Activated CD4-positive, alpha-beta T cell treated with anti-CD3 and anti-CD28 coated beads for 48 hours (primary cell): ENCODE data around the gene AK8.
"Not testable (repeated sequence)": the region's sequence is repeated elsewhere in the genome, so short reads cannot be mapped to it uniquely, and the experiment has no call there.

Experiments
- DNase-seq: peaks from one replicate; pipeline ENCODE4 v3.0.0-alpha.2; 2020

The AK8 gene

DNA sequence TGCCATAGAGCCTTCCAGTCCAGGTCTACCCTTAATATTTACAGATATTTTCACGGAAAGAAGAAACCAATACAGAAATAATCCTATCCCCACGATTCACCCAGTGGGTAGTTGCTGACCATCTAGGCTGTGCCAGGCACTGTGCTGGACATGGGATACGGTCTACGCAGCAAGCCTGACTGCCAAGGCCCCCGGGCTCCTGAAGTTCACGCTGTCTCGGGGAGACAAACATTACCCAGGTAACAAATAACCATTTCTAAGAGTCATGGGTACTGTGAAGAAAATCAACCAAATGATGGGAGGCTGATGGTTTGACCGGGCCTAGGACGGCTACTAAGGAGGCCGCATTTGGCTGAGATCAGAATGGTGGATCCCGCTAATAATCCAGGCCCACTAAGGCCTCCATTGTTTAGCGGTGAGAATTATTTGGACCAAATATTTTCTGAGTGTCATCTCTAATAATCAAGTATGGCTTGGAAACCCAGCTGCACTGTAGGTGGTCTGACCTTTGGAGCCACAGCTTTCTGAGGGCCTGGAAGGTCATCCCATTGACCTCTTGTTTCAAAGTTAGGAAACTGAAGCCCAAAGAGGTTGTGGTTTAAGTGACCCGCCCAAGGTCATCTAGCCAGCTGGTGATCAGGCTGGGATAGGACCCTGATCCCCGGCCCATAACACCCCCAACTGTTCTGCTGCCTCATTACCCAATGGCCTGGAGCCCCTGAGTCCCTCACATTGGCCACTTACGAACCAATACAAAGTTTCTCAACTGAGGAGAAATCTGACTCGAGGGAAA is 82.4 kb downstream of the AK8 start:
- no peak for DNase-seq

DNA sequence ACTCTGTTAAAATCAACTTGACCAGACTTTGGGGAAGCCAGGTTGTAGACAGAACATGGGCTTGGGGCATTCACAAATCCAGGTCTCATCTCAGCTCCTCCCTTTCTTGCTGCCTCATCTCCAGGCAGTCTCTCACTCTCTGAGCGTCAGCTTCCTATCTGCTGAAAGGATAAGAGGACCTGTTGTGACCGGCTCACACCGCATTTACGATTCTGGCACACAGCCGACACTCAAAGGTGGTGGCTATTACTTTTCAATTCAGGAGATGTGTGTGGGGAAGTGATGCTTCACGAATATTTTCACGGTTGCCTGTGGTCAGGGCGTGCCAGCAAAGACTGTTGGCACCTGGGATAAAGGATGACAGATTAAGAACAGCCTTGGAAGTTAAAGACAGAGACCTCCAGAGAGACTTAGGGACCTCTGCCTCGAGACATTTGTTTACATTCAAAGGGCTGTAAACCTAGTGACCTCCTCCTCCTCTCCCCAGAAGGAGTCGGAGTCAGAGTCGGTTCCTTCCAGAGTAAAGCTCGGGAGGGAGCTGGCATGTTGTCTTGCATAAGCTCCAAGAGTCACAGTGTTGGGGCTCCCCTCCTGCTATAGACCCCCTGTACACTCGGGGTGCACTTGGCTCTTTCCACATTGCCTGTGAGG is 83.2 kb downstream of the AK8 start:
- no peak for DNase-seq

DNA sequence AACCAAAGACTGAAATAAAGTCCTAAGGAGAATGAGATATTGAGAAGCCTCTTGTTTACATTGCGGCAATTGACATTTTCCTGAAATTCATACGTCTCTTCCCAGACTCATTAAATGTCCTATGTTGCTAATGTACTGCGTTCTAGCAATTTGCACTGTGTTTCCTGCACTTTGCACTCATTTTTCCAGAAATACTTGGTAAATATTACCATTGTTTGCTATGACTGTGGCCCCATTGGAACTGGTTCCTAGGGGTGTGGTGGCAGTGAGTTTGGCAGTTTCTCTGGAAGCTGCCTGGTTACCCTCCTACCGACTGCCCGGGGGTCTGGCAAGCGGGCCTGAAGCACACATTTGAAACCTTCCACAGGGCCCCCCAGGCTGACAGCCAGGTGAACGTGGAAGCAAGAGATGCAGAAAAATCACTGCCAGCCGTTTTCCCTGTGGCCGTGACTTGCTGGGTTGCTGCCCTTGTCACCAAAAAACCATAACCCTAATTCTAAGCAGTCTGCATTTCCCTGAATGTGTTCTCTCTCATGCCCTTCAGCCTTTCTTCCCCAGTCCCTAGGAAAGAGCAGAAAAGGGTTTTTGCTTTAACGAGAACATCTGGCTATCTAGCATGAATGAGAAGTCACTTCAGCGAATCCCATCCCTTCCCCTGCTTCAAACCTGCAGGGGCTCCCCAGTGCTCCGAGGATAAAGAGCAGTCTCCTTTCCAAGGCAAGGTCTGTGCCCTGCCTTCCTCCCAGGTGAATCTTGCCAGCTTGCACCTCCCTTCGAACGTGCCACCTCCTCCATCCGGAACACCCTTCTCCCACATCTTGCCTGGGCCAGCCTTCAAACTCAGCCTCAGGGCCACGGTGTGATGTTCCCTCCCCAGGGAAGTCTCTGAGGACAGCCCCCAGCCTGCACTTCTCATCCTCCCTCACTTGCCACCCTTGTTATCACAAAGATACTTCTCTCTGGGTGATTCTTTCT is 84.2 kb downstream of the AK8 start:
- DNase-seq: no peak

DNA sequence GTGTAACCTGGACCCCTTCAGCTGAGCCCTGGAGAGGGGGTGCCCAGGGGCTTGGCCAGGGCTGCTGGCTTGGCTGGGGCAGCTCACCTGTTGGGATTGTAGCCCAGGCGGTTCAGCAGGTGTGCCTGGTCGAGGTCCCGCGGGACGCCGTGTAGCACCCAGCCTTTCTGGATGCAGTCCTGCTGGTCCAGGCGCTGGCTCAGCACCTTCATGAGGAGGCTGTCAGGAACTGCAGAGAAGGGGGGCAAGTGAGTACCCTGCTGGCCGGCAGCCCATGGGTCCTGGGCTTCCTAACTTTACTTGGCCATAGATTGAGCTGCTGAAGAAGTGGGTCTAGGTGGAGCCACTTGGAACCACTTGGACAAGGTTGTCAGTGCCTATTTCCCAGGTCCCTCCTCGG is 85.5 kb downstream of the AK8 start:
- DNase-seq: no peak

DNA sequence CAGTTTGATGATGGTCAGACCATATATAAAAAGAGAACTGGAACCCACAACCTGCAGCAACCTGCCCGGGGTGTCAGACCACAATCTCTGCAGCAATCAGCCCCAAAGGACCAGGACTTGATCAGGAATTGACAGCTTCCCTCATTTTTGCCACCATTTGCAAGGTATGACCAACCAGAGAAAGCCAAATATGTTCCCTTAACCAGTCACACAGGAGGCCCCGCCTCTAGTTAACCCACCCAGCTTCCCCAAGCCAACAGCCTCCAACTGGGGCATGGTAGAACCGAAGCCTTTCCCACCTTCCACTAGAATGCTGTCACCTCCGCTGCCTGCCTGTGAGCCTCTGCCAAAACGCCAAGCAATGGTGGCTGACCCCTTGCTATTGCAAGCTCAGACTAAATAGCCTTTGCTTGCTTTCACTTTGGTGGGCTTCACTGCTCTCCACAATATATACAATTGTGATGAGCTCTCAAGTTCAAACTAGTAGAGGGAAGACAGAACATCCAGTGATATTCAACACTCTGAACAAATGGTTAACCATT is 86.3 kb downstream of the AK8 start:
- no peak for DNase-seq

DNA sequence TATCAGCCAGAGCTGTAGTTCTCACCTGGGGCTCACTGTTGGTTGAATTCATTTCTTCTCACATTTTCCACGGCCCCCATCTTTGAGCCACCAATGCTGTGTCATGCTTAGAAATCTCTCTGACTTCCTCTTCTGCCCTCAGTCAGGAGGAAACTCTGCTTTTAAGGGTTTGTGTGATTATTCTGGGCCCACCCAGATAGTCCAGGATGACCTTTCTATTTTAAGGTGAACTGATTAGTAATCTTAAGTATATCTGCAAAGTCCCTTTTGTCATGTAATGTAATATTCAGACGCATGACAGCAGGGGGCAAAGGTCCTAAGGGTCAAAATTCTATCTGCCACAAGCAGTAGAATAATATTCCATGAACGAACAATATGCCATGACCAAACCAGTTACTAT is 88.4 kb downstream of the AK8 start:
- no peak for DNase-seq

DNA sequence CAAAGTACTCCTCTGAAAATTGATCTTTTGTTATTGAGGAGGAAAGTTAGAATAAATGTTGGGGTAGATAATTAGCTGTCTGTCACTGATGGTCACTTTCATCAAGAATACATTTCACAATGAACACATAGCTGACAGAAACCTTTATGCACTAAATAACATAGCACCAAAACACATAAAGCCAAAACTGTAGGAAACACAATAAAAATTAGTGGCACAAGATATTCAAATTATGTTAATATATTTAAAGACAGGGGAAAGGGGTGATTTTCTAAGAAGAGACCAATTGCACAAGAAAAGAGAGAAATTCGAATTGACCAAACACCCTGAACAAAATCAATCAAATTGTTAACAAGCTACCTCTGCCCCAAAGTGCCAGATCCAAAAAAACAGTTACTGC is 89.7 kb downstream of the AK8 start:
- DNase-seq: no peak

DNA sequence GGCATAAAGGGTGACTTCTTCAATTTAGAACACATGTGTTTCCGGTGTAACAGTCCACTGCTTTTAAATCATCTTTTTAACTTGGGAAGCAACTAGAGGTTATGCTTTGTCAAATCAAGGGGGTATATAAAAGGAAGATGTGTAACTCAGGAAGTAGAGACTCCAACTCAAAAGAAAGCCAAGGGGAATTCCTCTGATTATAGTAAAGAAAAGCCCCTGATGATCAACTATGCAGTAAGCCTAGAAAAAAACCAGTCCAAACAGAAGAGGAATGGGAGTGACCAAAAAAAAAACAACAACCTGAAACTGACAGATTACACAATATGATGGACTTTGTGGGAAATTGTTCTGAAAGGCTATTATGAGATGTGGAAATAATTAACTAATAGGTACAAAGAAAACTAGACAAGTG is 90.3 kb downstream of the AK8 start:
- DNase-seq: no peak

DNA sequence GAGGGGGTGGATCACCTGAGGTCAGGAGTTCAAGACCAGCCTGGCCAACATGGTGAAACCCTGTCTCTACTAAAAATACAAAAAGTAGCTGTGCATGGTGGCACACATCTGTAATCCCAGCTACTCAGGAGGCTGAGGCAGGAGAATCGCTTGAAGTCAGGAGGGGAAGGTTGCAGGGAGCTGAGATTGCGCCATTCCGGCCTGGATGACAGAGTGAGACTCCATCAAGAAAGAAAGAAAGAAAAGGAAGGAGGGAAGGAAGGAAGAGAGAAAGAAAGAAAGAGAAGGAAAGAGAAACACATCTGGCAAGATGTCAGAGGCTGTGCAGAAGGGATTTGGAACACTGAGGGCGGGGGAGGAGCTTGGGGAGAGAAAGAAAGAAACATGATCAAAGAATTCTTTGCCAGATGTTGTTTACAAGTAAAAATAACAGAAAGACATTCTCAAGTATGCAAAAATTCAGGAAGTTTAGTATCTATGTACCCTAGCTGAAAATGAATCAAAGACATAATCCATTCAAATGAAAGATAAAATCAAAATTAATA is 93.7 kb downstream of the AK8 start:
- no peak for DNase-seq

DNA sequence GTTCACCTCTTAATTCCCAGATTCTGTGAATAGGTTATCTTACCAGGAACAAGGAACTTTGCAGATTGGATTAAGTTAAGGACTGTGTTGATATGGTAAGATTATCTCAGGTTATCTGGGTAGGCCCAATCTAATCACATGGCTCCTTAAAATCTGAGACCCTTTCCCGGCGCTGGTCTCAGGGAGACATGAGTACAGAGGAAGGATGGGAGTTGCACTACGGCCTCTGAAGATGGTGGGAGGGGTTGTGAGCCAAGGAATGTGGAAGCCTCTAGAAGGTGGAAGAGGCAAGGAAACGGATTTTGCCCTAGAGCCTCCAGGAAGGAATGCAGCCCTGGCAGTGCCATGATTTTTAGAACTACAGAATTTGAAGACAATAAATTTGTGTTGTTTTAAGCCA is 95.1 kb downstream of the AK8 start:
- DNase-seq: no peak

DNA sequence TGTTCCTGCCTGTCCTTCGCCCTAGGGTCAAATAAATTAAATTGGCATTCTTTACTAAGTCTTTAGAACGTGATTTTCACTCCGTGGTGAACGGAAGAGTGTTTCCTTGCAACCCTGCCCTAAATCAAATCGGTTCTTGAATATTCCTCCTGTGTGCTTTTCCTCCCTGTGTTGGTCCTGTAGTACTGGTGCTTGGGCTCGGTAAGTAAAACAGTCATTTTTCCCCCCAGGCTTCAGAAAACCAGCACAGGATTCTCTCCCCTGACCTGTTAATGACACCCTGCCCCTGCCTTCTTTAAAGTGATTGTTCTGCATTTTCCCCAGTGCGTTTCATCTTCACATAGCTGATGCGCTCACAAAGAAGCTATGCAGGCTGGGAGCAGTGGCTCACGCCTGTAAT is 96.0 kb downstream of the AK8 start:
- no peak for DNase-seq

DNA sequence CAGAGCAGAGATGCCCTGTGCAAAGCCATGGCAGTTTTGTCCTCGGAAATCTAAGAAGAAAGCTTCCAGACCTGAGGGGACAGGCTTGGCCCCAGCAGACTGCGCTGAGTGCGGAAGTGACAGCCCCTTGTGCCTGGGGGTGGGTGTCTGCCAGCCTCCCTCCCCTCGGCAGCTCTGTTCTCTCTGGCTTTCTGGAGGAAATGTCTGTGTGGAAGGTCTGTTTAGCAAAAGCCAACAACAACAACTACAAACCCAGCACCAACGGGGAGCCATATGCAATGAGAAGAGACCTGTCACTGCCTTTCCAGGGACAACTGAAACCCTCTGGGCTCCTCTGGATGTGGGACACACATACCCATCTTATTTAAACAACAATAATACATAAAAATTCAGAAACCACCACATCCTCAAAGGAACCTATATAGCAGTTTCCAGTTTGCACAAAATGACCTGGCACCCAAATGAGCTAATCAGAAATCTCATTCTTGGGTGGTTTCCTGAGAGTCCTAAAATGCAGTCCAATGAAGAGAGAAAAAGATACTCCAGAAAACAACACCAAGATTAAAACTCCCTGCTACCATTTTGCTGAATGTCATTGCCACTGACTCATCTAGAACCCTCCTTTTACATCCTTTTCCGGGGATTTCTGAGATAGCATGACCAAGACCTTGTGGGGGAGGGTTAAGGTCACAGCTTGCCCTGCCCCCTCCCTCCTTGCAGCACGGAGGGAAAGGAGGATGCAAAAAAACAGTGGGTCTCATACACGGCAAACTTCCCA is 97.7 kb downstream of the AK8 start:
- no peak for DNase-seq

DNA sequence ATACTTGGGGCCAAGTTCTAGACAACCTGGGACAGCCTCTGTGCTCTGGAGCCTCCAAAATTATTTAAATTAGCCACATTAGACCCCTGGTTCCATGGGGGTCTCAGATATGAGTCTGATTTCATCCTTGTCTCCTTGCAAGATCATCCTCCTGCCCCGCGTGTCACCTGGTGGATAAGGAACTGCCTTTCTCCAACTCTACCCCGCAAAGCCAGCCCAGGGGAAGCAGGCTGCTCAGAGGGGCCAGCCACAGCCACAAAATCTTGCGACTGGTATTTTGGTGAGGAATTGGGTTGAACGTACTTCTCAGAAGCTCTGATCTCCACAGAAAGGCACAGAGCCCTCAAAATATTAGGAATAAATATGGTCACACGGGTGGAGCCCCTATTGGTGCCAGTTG is 101.2 kb downstream of the AK8 start:
- DNase-seq: no peak

DNA sequence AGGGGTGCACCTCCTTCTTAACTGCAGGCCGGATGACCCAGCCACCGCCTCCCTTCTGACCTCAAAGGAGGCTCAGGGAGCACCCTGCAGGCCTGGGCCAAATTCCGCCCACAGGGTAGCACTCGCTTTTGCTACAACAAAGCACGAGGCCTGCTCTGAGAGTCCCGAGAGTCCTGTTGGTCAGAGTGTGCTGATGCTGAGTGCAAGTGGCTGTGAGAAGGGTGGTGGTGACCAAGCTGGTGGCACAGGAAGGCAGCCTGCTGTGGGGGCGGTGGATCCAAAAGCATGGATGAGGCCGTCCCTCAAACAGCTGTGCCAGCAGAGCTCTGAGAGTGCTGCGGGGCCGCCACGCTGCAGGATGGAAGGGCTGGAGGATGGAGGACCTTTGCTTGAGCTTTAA is 101.8 kb downstream of the AK8 start:
- no peak for DNase-seq

DNA sequence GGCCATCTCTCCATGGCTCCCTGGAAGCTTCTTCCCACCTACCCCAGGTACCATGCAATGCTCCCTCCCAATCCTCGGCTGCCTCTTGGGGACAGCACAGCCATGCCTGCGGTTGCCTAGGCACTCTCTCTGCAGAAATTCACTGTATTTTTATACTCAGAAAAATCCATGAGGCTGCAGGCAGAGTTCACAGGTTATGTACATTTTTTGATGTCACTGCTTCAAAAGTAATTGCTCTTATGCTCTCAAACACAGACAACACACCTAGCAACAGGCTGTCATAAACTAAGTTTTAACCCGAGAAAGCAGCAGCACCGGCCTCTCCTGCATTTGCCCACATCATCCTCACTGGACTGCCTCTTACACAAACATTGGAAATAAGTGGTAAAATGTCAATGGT is 102.4 kb downstream of the AK8 start:
- DNase-seq: no peak

DNA sequence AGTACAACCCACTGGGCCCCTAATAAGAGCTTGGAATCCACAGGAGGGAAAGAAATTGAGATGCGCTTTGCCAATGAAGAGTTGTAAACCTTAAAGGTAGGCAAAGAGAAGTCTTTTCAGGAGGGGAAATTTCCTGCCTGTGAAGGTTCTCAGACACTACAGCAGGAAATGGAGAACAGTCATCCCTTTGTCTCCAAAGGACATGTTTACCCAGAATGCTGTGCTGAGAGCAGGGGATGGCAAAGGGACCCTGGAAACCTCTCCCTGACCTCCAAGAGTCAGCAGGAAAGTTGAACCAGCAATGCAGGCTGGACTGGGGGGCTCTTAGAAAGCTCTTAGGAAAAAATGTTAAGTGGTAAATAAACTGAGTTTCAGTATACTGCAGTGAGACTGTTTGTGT is 103.2 kb downstream of the AK8 start:
- no peak for DNase-seq

DNA sequence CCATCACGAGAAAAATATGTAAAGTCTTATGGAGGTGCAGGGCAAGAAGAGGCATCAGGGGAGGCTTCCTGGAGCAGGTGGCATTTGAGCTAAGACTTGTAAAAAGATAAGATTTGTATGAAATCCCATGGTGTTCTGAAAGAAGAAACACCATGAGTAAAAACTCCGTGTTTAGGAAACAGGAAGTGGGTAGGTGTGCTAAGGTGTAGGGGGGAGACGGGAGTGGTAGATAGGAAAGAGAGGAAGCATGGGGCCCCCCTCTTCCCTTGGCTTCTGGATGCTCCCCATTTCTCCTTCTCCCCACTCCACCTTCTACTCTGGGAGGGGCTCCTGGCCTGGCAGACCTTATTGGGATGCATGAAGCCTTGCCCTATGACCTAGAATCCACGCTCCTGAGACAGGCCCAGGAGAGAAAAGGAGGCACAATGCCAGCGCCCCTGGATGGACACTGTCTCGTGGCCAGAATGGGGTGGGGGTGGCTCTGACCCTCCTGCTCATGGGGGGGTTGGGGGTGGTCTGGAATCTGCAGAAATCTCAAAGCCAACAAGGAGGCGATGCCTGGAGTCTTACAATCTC is 104.2 kb downstream of the AK8 start:
- DNase-seq: no peak

DNA sequence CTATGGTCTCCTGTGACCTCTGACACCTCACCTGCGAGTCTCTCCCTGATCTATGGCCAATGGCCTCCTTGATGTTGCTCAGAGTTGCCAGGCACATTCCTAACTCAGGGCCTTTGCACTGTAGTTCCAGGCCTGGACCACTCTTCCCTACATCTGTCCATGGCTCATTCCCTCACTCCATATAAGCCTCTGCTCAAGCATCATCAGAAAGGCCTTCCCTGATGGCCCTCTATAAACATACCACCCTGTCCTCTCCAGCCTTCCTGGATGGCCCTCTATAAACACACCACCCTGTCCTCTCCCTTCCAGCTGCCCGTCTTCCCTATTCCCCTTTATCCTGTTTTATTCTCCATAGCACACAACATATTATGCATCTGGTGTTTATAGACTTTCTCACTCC is 105.0 kb downstream of the AK8 start:
- DNase-seq: no peak

DNA sequence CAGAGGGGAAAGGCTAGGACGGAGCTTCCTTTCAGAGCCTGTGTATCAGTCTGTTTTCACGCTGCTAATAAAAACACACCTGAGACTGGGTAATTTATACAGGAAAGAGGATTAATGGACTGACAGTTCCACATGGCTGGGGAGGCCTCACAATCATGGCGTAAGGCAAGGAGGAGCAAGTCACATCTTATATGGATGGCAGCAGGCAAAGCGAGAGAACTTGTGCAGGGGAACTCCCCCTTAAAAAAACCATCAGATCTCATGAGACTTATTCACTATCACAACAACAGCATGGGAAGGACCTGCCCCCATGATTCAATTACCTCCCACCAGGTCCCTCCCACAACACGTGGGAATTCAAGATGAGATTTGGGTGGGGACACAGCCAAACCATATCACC is 106.3 kb downstream of the AK8 start:
- DNase-seq: not testable (repeated sequence)

DNA sequence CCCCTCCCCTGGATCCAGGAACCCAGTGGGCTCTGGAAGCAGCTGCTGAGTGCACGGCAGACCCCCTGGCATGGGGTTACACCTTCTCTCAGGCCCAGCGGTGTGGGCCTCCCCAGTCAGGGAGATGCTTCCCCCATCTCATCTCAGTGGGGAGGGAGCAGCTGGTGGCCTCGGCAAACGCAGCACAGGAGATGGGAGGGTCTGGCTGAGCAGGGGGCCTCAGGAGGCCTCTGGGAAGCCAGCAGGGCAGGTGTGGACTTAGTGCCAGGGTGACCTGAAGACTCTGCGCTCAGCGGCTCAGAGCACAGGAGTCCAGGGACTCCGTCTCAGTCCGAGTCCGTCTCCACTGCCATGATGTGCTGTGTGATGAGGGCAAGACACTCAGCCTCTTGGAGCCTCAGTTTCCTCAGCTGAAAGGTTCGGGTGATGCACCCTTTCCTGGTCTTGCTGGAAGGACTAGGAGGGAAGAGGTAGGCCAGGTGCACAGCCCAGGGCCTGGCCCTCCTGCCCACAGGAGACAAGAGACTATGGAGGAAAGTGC is 107.2 kb downstream of the AK8 start:
- no peak for DNase-seq
